Measurements from ENCODE around the gene WNT3A. TPM values are rescaled to one million over a fixed set of nuclear protein-coding genes. Genes with fewer than 3 reads are reported as not detected.

The WNT3A gene
- total and polyA plus RNA-seq, 2 of the 4 experiments (the other 2 are of a cell fraction) = not detected

- in situ Hi-C loops (cut with MboI; ENCODE audit: low sequenced_read_pairs) (no loop called here), dilution Hi-C loops (cut with HindIII; ENCODE audit: low sequenced_read_pairs, unreplicated experiment) (no loop called here), intact Hi-C loops (cut with micrococcal nuclease) (no loop called here)
- H3K14ac ChIP-seq (replicated peaks; ENCODE audit: low read depth, low read length) = no peak overlapping the region
- H3K18ac ChIP-seq (ENCODE audit: low read depth, low read length) = no peak overlapping the region
- no peak overlapping the region for H2AK9ac ChIP-seq (replicated peaks; ENCODE audit: low read depth, low read length, poor library complexity)
- ATAC-seq (ENCODE audit: low read depth) = no peak
- no peak overlapping the region for H3K9ac ChIP-seq (ENCODE audit: low read depth, low read length)
- H3K9me1 ChIP-seq (ENCODE audit: insufficient read depth, low read length) = no peaks in the 10 kb centered on the region
- H3K56ac ChIP-seq (ENCODE audit: extremely low read depth, insufficient read depth, low read length) = no peak overlapping the region
- H3K27ac ChIP-seq (ENCODE audit: insufficient read depth, low read length) = no peak overlapping the region
- H3K4ac ChIP-seq (ENCODE audit: low read depth, low read length) = no peak overlapping the region
- WGBS, 2 experiments (ENCODE audit: extremely low coverage in 2 of 2, insufficient read length in 1 of 2) = 68% methylated on average over 8 of the region's 9 CpGs; no CpG with 5 or more reads in 1 of the 2 experiments
- H2AK5ac ChIP-seq (ENCODE audit: low read depth, low read length) = no peak overlapping the region
- no peak overlapping the region for H3K23ac ChIP-seq (ENCODE audit: low read depth, low read length)
- ChIA-PET POLR2A (ENCODE audit: unreplicated experiment) (no interaction called here), CTCF (no interaction called here)
- no peak for DNase-seq
- no peak overlapping the region for H3K4me2 ChIP-seq (ENCODE audit: low read depth, low read length)
- H2AFZ ChIP-seq (replicated peaks; ENCODE audit: low read length, poor library complexity) = no peak overlapping the region
- no peaks in the 10 kb centered on the region for H3K9me3 ChIP-seq (ENCODE audit: control insufficient read depth, insufficient read depth, low read length)
- H3K27me3 ChIP-seq (ENCODE audit: control insufficient read depth, insufficient read depth, low read length) = peaks cover 5% of the 10 kb centered on the region
- no TSS peak for BruUV-seq (replicated peaks)
- H4K5ac ChIP-seq (ENCODE audit: low read depth, low read length) = no peak overlapping the region
- H4K91ac ChIP-seq (ENCODE audit: insufficient read depth, low read depth, low read length) = no peak overlapping the region
- TF ChIP-seq CHD1 (IDR thresholded peaks at IDR 0.05; ENCODE audit: low read depth, low read length) (no peak), CEBPB (IDR thresholded peaks at IDR 0.05; ENCODE audit: low read depth, low read length) (no peak), RCOR1 (IDR thresholded peaks at IDR 0.05; ENCODE audit: insufficient replicate concordance, low read length) (no peak), MXI1 (IDR thresholded peaks at IDR 0.05; ENCODE audit: borderline replicate concordance, low read depth, low read length) (no peak), MAFK (IDR thresholded peaks at IDR 0.05; ENCODE audit: low read depth, low read length) (no peak), USF2 (IDR thresholded peaks at IDR 0.05; ENCODE audit: low read depth, low read length) (no peak), MAZ (IDR thresholded peaks at IDR 0.05; ENCODE audit: borderline replicate concordance, low read depth, low read length) (no peak), FOS (IDR thresholded peaks at IDR 0.05; ENCODE audit: low read depth, low read length) (no peak), RFX5 (IDR thresholded peaks at IDR 0.05; ENCODE audit: low read depth, low read length) (no peak), SMC3 (IDR thresholded peaks at IDR 0.05; ENCODE audit: low read depth, low read length) (no peak), RAD21 (IDR thresholded peaks at IDR 0.05; ENCODE audit: low read length) (no peak), NFE2L2 (IDR thresholded peaks at IDR 0.05; ENCODE audit: low read depth, low read length) (no peak), BHLHE40 (IDR thresholded peaks at IDR 0.05; ENCODE audit: low read depth, low read length) (no peak), CTCF (conservative IDR thresholded peaks at IDR 0.05; ENCODE audit: low read depth, low read length) (no peak), ELK1 (IDR thresholded peaks at IDR 0.05; ENCODE audit: borderline replicate concordance, low read depth, low read length) (no peak), POLR2A (IDR thresholded peaks at IDR 0.05; ENCODE audit: low read depth, low read length) (no peak)
- H2BK120ac ChIP-seq (ENCODE audit: low read depth, low read length) = no peak overlapping the region
- no peak overlapping the region for H2BK5ac ChIP-seq (ENCODE audit: low read depth, low read length, poor library complexity, severe bottlenecking)
- no peak overlapping the region for H3K4me3 ChIP-seq (ENCODE audit: insufficient read depth, low read depth, low read length)
- no peak overlapping the region for H2BK20ac ChIP-seq (ENCODE audit: low read depth, low read length)
- no peaks in the 10 kb centered on the region for H3K36me3 ChIP-seq (ENCODE audit: control insufficient read depth, insufficient read depth, low read length)
- H4K8ac ChIP-seq (ENCODE audit: low read depth in 2 of 2, low read length in 2 of 2) = no peak overlapping the region
- H3K4me1 ChIP-seq (ENCODE audit: control insufficient read depth, insufficient read depth, low read length) = no peaks in the 10 kb centered on the region
- H4K20me1 ChIP-seq (ENCODE audit: insufficient read depth, low read length) = no peaks in the 10 kb centered on the region
- no peaks in the 10 kb centered on the region for H3K79me1 ChIP-seq (ENCODE audit: low read depth in 1 of 2, low read length in 2 of 2)
- H2BK15ac ChIP-seq (ENCODE audit: low read depth, low read length) = no peak overlapping the region
These were observed 24.6 kb downstream of the WNT3A start for GRCh38 chr1:228031276-228031995.
